Right lobe of liver (tissue), 4 donors: Measurements from ENCODE around the gene TGFBR1.

Experiments
- POLR2A ChIP-seq: fragments of 450-650 bp; IDR thresholded peaks from one replicate; pipeline ENCODE4 v1.6.1; 2017; ENCODE audit warnings: antibody characterized with exemption, mild to moderate bottlenecking
- TF ChIP-seq, protein P1 (sequence below), 4 donors: fragments of 200-600 bp in 3 of 4; fragments of 450-650 bp in 1 of 4; IDR thresholded peaks; one replicate each; pipeline versions ENCODE4 v1.5.1 to v1.8.0; 2016 to 2022; ENCODE audit warnings: antibody characterized with exemption in 4 of 4, mild to moderate bottlenecking in 2 of 4
- donor health status: DM: no; HTN: no; CAD: no.
- donor health status: DM: no; HTN: no; CAD: no.
- donor health status: DM: no; HTN: yes; CAD: no.

DNA sequence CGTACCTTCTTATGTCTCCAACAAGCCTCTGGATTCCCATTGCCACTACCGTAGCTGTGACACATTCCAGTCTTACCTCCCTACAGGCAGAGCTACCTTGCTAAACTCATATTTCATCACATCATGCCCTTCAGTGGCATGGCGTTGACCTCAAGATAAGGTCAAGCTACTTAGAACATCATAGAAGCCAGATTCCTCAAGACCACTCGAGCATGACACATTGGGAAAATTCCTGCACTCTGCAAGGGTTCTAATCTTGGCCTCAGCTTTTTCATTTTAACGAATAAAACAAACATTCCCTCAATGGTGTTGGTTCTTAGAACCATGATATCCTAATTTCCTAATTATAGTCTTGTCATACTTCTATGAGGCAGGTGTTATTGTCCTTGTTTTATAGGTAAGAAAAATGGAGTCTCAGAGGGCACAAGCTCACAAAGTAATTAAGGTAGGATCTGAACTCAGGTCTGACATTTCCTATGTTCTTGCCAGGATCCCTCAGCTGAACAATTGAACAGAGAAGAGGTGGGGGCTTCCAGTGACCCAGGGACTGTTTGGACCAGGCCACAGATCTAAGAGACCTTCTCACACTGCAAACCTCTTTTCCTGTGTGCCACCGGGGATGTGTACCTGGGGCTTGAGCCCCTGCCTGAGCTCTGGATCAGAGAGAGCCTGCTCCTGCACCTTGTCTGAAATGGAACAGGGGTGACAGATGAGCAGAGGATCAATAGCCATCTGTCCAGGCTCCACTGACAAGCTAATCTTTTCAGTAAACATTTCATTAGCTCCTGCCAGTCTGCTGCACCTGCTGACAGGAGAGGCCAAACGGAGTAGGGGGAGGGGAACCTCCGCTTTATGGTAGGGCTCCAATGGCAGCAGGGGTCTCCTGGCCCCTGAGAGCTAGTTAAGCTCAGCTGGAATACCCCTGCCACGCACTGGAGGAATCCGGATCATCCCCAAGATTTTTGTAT lies 67.5 kb downstream of the TGFBR1 start:
- TF ChIP-seq, protein P1, sequence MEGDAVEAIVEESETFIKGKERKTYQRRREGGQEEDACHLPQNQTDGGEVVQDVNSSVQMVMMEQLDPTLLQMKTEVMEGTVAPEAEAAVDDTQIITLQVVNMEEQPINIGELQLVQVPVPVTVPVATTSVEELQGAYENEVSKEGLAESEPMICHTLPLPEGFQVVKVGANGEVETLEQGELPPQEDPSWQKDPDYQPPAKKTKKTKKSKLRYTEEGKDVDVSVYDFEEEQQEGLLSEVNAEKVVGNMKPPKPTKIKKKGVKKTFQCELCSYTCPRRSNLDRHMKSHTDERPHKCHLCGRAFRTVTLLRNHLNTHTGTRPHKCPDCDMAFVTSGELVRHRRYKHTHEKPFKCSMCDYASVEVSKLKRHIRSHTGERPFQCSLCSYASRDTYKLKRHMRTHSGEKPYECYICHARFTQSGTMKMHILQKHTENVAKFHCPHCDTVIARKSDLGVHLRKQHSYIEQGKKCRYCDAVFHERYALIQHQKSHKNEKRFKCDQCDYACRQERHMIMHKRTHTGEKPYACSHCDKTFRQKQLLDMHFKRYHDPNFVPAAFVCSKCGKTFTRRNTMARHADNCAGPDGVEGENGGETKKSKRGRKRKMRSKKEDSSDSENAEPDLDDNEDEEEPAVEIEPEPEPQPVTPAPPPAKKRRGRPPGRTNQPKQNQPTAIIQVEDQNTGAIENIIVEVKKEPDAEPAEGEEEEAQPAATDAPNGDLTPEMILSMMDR (IDR thresholded peaks at IDR 0.05): no peak
- no peak for TF ChIP-seq POLR2A
